Kidney glomerular epithelial cell (primary cell): ENCODE data around the gene CCNA1.

Experiments used
- DNase-seq: peaks from one replicate; lab custom pipeline; 2025; lab: John Stamatoyannopoulos, UW

Gene CCNA1

DNA sequence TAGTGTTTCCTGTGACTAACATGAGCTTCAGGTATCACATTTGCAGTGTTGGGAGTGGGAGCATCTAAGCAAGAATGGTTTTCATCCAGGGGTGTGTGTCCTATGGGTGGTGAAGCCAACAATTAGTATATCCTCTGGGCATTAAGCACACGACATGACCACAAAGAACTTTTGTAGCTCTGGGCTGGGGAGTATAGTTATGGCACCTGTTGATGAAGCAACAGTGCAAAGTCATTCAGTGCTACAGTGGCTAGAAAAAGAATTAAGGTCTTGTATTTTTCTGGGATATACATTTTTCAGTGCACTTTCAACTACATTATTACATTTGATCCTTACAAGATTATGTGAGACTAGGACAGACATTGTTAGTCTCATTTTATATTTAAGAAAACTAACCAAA lies 21.8 kb downstream of the CCNA1 start:
- no peak for DNase-seq

DNA sequence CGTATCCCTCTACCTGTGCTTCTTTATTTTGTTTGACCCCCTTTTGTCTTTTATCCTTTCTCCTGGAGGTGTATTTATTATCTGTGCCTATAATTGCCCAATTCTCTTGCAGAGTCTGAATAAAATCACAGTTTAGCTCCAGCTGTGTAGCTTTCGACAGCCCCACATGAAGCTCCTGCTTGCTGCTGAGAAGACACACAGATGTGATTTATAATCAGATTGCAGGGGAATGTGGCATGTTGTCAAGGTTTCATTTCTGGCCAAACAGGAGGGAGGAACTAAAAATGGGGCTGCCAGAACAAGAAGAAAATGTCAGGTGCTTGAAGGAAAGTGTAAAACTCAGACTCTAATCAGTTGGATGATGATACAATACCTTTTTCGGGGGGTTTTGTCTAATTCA lies 22.7 kb downstream of the CCNA1 start:
- no peak for DNase-seq

DNA sequence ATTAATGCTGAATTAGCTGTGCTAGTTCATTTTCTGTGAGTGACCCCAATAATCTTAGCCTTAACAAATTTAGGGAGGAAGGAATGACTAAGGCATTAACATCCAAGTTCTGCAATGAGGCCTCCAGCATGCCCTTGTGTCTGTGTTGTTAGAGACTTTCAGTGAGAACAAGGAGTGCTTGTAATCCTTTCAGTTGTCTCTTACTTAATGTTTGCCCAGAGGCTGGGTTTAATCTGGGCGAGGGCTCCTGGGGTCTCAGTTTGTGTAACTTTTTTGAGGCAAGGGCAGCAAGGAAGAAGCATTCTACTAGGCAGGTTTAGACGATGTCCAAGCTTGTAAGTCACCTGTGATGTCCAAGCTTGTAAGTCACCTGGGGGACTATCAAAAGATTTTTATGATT lies 24.3 kb downstream of the CCNA1 start:
- no peak for DNase-seq

DNA sequence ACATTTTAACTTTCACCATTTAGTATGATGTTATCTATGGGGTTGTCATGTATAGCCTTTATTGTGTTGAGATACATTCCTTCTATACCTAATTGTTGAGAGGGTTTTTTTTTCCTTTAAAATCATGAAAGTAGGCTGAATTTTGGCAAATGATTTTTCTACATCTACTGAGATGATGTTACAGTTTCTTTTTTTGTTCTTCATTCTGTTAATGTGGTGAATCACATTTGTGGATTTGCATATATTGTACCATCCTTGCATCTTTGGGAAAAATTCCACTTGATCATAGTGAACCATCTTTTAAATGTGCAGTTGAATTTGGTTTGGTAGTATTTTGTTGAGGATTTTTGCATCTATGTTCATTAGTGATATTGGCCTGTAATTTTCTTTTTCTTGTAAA lies 29.2 kb downstream of the CCNA1 start:
- DNase-seq = no peak

DNA sequence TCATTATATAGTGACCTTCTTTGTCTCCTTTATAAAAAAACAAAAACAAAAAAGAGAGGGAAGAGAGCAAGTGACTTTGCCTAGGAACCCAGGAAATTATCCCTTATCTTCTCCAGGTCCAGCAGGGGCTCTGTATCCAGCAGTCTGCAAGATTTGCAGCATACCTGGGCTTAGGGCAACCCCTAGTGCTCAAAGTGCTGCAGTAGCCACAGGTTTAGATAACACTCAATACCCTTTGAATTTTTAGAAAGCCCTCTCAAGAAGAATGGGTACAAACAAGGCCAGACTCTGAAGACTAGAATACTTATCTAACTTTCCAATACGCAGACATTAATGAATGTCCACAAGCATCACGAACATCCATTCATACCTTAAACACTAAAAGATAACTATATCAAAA lies 43.2 kb downstream of the CCNA1 start:
- DNase-seq = no peak

DNA sequence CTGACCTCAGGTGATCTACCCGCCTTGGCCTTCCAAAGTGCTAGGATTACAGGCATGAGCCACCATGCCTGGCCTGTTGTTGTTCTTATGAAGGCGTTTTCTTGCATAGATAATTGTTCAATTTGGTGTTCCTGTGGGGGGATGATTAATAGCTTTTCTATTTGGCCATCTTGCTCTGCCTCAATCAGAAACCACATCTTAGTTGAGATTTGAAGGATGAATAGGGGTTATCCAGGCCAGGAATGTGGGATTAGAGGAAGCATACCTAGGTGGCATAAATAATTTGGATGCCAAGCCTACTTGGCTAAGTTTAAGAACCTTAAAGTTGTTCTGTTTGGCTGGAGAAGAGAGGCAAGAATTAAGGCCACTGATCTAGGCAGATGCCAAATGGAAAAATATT lies 44.4 kb downstream of the CCNA1 start:
- no peak for DNase-seq

DNA sequence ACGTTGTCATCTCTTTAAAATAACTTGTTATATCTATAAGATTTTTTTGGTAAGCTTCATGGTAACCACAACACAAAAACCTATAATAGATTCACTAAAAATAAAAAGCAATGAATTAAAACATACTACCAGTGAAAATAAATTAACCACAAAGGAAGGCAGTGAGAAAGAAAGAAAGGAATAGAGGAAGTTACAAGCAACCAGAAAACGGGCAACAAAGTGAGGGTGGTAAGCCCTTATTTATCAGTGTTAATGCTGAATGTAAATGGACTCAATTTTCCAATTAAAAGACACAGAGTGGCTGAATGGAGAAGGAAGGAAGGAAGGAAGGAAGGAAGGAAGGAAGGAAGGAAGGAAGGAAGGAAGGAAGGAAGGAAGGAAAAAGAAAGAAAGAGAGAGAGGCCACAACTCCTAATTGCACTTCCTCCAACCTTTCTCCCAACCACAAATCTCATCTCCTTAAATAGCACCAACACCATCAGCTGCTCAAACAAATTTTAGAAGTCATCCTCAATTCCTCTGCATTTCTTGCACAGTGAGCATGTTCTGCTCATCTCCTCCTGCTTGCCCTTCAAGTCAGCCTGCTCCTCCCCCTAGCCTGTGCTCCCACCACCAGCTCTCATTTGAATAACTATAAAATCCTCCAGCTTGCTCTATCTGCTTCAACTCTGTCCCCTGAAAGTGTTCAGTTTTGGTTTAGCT lies 48.6 kb downstream of the CCNA1 start:
- no peak for DNase-seq

DNA sequence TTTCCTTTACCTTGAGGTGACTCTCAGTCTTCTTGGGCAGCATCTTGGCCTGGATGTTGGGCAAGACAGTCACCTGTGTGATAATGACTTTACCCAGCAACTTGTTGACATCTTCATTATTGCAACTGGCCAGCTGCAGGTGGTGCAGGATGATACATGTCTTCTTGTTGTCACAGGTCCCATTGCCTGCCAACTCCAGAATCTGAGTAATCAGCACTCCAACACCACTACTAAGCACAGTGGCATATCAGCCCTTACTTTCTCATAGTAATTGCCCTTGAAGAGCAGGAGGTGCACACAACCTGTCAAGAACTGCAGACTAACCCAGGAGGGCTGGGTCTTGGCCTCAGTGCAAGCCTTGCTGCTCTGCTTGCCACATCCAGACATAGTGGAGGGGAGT lies 57.8 kb downstream of the CCNA1 start:
- DNase-seq = no peak
